MCF 10A (cell line): ENCODE data around the gene DNAJC30. TPM values are rescaled to one million over a fixed set of nuclear protein-coding genes. Genes with fewer than 3 reads are reported as not detected.

Source experiments
- BruUV-seq: library from RNA; stranded (reverse); fragments of 400-500 nt; replicated peaks from 2 replicates; lab custom pipeline; 2021; lab: Mats Ljungman, UMichigan
- CTCF ChIA-PET: fragments of 300-600 bp; sonication (Branson Sonifier 250); formaldehyde crosslinking; extraction: SDS; loops from one replicate; lab custom pipeline; 2021; ENCODE audit warnings: antibody characterized with exemption, inconsistent platforms; lab: Yijun Ruan, JAX
- POLR2A ChIA-PET: fragments of 300-600, 350-650 bp; sonication (Branson Sonifier 250); formaldehyde crosslinking; extraction: SDS; loops from one replicate; lab custom pipeline; 2020; ENCODE audit warnings: antibody characterized with exemption, inconsistent platforms; lab: Yijun Ruan, JAX
- DNase-seq: peaks from one replicate; pipeline ENCODE4 v3.0.0-alpha.2; 2018; ENCODE audit not compliant: unreplicated experiment
- H3K27ac Mint-ChIP-seq: one replicate; pipeline ENCODE4 v1.8.0; 2022; ENCODE audit warnings: mild to moderate bottlenecking, low read depth, mixed read lengths; ENCODE audit not compliant: unreplicated experiment
- H3K27me3 Mint-ChIP-seq: one replicate; pipeline ENCODE4 v1.8.0; 2022; ENCODE audit warnings: mixed read lengths; ENCODE audit not compliant: insufficient read depth, unreplicated experiment
- H3K36me3 Mint-ChIP-seq: one replicate; pipeline ENCODE4 v1.8.0; 2022; ENCODE audit warnings: mild to moderate bottlenecking, moderate library complexity, mixed read lengths; ENCODE audit not compliant: insufficient read depth, unreplicated experiment
- H3K4me1 Mint-ChIP-seq: one replicate; pipeline ENCODE4 v1.8.0; 2022; ENCODE audit warnings: mixed read lengths; ENCODE audit not compliant: insufficient read depth, unreplicated experiment
- H3K4me3 Mint-ChIP-seq: one replicate; pipeline ENCODE4 v1.8.0; 2022; ENCODE audit warnings: mild to moderate bottlenecking, moderate library complexity, mixed read lengths; ENCODE audit not compliant: unreplicated experiment
- H3K9me3 Mint-ChIP-seq: one replicate; pipeline ENCODE4 v1.8.0; 2022; ENCODE audit warnings: mixed read lengths; ENCODE audit not compliant: unreplicated experiment
- CTCF ChIP-seq: fragments of 200-600 bp; IDR thresholded peaks from one replicate; pipeline ENCODE4 v1.8.0; 2022; ENCODE audit warnings: antibody characterized with exemption, mild to moderate bottlenecking; ENCODE audit not compliant: unreplicated experiment
- intact Hi-C: fragments of 100-400 bp; cut with micrococcal nuclease; formaldehyde crosslinking; loops from 2 replicates; pipeline ENCODE4 v1.14.1; 2022
- total RNA-seq: library from RNA; stranded (reverse); gene quantifications from 2 replicates; pipeline ENCODE4 v1.2.3, GENCODE V29; 2022

The DNAJC30 gene
- total RNA-seq, 1 experiment from 2014 or later = 11.4 TPM

DNA sequence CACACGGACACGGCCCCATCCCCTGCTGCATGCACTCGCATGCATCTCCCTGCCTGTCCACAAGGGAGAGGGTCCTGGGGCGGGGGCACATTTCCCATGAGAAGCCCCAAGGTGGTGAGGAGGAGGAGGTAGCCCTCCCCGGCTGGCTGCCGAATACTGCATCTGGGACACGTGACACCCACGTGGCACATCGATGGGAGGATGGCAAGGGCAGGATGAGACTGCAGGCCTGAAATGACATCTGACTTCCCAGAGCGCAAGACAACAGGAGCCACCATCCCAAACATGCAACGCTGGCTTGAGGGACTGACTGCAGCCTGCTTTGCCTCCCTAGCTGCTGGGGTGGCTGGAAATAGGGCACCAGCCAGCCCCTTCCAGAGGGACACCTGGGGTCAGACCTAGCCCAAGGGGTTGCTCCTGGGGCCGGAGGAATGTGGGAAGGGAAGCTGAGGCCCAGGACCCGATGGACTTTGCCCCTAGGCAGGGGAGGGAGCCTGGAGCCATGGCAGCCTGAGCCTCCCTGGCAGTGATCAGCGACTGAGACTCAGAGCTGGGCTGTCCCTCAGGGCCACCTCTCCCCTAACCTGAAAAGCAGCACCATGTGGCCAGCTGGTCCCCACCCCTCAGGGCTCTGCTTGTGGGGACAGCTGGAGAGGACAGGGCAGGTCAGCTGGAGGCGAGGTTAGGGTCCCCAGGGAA, 16.3 kb upstream of the DNAJC30 start:
- H3K4me3 Mint-ChIP-seq = no peak overlapping the region
- no peaks in the 10 kb centered on the region for H3K27me3 Mint-ChIP-seq
- intact Hi-C loops = no loop called here
- POLR2A ChIA-PET = interaction anchor here (0.7 to 1.4 kb wide), 3 partner anchors 14 to 1950 kb away, joined by 3 read pairs; partner anchors contain the start of genes BUD23 and DNAJC30
- TF ChIP-seq CTCF = no peak
- H3K36me3 Mint-ChIP-seq = peaks cover 66% of the 10 kb centered on the region
- no peaks in the 10 kb centered on the region for H3K9me3 Mint-ChIP-seq
- no peak overlapping the region for H3K27ac Mint-ChIP-seq
- no TSS peak for BruUV-seq
- no peaks in the 10 kb centered on the region for H3K4me1 Mint-ChIP-seq
- CTCF ChIA-PET = interaction anchor here (1.6 to 1.7 kb wide), 2 partner anchors 8 to 15 kb away, joined by 6 to 9 read pairs; no protein-coding TSS in a partner anchor
- no peak for DNase-seq

GRCh38 chr7:73698410-73698809, 15.2 kb upstream of the DNAJC30 start:
- CTCF ChIA-PET = interaction anchor here (0.7 to 1.3 kb wide), 3 partner anchors 11 to 91 kb away, joined by 3 to 7 read pairs (median 3); no protein-coding TSS in a partner anchor
- no peaks in the 10 kb centered on the region for H3K27me3 Mint-ChIP-seq
- BruUV-seq = no TSS peak
- H3K27ac Mint-ChIP-seq = no peak overlapping the region
- peaks cover 74% of the 10 kb centered on the region for H3K36me3 Mint-ChIP-seq
- POLR2A ChIA-PET = interaction anchor here (0.7 kb wide), 1 partner anchor 1951 kb away, joined by 3 read pairs; no protein-coding TSS in a partner anchor
- no peak for TF ChIP-seq CTCF
- H3K9me3 Mint-ChIP-seq = no peaks in the 10 kb centered on the region
- no peaks in the 10 kb centered on the region for H3K4me1 Mint-ChIP-seq
- DNase-seq = no peak
- intact Hi-C loops = no loop called here
- no peak overlapping the region for H3K4me3 Mint-ChIP-seq

- TF ChIP-seq CTCF = no peak
- CTCF ChIA-PET = interaction anchor here (0.6 to 1.2 kb wide), 3 partner anchors 10 to 116 kb away, joined by 3 to 5 read pairs (median 4); partner anchors contain the start of gene VPS37D
- Mint-ChIP-seq H3K4me3 (no peak overlapping the region), H3K4me1 (no peaks in the 10 kb centered on the region), H3K9me3 (no peaks in the 10 kb centered on the region), H3K36me3 (peaks cover 87% of the 10 kb centered on the region), H3K27me3 (no peaks in the 10 kb centered on the region), H3K27ac (no peak overlapping the region)
- DNase-seq = no peak
- no TSS peak for BruUV-seq
- POLR2A ChIA-PET = no interaction called here
- intact Hi-C loops = no loop called here
Measured at GRCh38 chr7:73696372-73696771, 13.1 kb upstream of the DNAJC30 start.

DNA sequence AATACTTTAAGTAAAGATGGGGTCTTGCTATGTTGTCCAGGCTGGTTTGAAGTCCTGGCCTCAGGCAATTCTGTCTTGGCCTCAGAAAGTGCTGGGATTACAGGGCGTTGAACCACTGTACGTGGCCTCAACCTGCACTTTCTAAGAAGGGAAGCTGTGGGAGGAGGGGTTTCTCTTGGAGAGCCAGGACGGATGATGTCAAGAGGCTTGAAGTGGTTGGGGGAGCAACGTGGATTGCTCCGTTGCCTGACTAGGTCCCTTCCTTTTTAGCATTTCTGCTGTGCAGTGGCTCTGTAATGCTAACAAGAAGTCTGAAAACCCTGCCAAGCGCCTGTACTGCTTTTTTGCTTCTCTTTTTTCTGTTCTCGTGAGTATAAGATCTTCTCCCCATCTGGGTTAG, 7.4 kb upstream of the DNAJC30 start:
- intact Hi-C loops = no loop called here
- Mint-ChIP-seq H3K27me3 (no peaks in the 10 kb centered on the region), H3K9me3 (no peaks in the 10 kb centered on the region), H3K4me3 (no peak overlapping the region), H3K36me3 (peaks cover 85% of the 10 kb centered on the region), H3K4me1 (no peaks in the 10 kb centered on the region), H3K27ac (no peak overlapping the region)
- no peak for TF ChIP-seq CTCF
- DNase-seq = no peak
- ChIA-PET POLR2A (no interaction called here), CTCF (interaction anchor here (0.9 to 1.6 kb wide), 4 partner anchors 10 to 44 kb away, joined by 3 to 9 read pairs (median 4); no protein-coding TSS in a partner anchor)
- BruUV-seq = no TSS peak
